Measurements from ENCODE around the gene ATF4.

The ATF4 gene

DNA sequence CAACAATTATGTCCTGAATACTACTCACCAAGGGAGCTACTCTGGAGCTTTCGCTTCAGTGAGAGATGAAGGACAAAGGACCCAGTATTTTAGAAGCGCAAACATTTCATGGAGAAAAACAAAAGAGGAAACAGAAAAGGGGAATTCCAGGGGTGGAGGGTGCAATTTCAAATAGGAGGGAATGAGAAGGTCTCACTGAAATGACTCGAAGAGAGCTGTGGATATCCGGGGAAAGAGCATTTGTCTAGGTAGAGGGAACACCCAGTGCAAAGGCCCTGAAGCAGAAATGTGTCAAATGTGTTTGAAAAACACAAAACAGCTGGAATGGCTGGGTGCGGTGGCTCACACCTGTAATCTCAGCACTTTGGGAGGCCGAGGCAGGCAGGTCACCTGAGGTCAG, 9.8 kb downstream of the ATF4 start:
- DNase-seq: no peak

DNA sequence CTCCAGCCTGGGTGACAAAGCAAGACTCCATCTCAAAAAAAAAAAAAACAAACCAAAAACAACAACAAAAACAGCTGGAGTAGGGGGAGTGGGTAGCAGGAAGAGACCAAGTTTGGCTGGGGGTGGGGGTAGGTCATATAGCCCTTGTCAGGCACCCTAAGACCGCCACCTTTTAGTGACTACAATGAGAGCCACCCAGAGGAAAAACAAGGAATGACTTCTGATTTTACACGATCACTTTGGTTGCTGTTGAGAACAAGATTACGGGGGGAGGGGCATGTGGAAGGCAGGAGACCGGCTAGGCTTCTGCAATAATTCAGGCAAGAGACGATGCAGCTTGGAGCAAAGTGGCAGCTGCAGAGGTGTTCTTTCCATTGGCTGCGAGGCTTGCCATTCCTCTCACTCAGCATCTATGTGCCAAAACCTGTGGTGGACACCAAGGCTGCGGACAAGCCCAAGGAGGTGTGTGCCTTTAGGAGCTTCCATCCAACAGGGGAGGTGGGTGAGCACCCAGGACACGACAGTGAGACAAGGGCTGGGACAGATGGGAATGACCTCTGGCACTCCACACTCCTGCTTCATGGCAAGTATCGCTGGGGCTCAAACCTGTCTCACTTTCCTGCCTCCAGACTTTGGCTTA, 10.4 kb downstream of the ATF4 start:
- DNase-seq: no peak

DNA sequence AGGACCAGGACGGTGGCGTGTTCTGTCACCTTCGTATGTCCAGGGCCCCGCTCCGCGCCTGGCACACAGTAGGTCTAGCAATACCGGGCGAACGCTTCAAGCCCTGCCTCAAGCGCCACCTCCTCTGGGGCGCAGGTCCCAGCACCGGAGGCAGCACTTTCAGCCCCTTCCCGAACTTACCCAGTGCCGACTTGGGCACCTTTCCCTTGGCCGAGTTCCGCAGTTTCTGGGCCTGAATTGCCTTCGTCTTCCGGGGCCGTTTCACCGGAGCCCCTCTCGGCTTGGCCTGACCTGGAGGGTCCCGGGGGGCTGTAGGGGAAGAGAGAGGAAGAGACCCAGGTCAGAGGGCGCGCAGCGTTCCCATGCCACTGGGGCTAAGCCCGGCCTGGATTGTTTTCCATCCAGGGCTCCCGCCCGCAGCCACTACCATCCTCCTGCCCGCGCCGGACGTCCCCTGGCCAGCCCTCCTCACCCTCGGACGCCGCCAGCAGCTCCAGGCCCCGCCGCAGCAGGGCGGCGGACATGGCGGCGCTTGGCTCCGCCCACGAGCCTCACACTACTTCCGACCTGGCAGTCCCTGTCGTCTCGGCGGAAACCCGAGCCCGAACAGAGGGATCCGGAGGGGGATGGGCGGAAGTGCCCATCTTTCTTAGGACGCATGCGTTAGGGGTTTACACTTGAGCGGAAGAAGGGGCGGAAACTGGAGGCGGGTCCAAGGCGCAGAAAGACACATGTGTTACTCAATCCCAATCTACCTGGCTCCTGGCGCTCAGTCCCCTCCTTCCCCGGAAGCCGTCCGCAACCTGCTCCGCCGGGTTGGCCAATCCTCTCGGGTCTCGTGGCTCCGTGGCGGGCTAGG, 12.1 kb downstream of the ATF4 start, which contains the start of gene RPS19BP1:
Gene RPS19BP1 (minus strand): TSS at position 534 of the 859 bp plus-strand sequence. CDS start 10 bp downstream, at position 524.
- DNase-seq: peak; percentile 100

DNA sequence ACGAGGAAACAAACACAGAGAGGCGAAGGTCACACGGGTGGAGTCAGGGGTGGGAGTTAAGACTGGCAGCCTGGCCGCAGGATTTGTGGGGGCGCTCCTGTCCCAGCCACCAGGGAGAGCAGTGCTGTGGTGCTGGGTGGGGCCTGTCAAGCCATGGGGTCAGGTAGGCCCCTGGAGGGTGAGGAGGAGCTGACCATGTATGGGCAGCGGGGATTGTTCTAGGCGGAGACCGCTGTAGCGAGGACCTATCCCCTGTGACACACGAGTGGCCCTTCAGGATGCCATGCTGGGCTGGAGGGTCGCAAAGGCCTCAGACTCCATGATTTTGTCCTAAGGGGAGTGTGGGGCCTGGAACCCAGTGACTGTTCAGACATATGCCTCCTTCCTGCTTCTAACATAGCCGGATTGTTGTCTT, 13.7 kb downstream of the ATF4 start:
- no peak for DNase-seq

DNA sequence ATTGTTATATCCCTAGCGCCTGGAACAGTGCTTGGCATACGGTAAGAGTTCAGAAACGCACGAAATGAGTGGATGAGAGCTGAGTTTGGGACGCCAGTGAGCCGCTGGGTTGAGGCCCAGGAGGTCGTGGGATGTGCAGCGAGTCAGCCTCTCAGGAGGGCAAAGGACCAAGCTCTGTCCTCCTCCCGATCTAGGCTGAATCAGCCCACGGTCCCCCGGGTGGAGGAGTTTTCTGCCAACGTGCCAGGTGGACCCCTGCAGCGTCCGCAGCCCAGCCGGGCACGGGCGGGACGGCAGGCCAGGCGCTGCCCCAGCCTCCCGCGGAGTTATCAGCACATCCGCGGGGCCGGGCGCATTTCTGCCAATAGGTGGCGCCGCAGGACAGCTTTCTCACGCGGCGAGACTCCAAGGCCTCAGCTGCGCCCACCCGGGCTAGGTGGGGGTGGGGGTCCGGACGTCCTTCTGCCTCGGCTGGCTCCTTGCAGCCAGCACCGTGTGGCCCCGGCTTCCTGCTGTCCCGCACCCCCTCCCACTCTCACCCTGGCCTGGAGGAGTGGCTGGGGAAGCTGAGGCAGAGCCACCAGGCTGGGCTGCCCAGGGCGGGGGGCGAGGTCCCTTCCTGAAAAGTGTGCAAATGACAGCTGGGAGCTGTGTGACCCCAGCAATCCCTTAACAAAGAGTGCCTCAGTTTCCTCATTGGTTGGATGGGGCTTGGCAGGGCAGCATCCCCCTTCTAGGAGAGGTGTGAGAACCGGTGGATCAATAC, 14.4 kb downstream of the ATF4 start:
- peak; percentile 96 for DNase-seq

DNA sequence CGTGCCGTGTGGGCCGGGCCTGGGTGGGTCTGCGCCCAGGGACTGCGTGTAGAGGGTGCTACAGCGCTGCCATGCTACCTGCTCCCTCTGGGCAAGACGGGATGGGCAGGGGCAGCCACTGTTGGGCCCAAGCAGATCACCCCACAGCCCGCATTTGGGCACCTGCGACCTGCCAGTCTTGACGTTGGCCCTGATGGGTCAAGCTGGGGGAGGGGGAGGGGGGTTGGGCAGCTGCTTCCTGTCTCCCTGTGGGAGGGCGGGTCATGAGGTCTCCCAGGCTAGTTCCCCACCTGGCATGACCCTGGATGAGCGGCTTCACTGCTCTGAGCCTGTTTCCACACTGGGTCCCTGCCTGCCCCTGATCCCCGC, 15.0 kb downstream of the ATF4 start:
- no peak for DNase-seq

DNA sequence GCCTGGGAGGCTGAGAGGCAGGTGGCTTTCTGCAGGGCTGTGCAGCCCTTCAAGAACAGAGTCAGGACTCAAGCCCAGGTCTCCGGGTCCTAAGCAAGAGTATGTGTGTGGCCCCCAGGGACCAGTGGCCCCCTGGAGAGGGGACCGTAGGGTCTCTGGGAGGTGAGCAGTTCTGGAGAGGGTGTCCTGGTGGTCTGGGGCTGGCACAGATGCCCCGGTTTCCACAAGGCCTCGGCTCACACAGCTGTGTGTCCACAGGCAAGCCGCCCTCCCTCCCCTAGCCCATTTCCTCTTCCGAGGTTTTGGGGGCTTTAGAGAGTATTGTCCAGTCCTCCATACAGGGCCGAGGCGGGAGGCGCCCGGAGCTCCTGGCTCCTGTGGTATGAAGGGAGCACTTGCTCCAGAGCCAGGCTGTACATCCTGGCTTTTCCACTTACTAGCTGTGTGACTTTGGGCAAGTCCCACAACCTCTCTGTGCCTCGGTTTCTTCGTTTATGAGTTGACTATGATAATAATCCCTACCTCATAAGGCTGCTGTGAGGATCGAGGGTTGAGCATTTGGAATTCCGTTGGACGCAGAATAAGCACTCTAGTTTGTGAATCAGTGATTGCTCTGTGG, 15.6 kb downstream of the ATF4 start:
- DNase-seq: no peak

DNA sequence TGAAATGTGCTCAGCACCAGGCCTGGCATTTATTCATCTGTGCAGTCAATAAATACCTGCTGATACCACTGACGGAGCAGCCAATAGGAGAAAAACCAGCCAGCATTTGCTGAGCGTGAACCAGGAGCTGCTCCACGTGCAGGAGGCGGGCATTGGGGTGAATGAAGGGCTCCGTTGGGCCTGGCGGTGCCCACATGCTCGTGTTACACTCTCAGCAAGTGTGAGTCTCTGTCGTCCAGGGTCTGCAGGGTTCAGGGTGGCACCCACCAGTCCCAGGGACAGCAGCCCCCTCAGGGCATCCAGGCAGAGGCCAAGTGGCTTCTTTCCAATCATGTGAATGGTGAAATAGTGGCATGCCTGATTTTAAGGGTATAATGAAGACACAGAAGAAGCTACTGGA, 16.3 kb downstream of the ATF4 start:
- no peak for DNase-seq

DNA sequence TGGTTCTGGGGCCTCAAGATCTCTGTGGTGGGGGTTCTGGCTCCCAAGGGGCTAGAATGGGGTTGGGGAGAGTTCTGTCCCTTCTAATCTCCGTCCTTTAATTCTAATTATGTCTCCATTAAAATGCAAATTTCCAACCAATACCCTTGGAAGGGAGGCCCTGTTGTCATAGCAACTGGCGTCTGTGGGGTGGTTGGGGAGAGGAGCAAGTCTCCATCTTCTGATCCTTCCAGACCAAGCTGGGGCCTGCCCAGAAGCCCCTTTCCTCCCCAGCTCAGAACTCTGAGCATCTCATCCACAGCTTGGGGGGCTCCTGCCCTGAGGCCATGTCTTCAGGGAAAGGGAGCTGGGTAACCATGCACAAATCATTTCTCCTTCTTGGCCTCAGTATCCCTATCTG, 17.6 kb downstream of the ATF4 start:
- no peak for DNase-seq

DNA sequence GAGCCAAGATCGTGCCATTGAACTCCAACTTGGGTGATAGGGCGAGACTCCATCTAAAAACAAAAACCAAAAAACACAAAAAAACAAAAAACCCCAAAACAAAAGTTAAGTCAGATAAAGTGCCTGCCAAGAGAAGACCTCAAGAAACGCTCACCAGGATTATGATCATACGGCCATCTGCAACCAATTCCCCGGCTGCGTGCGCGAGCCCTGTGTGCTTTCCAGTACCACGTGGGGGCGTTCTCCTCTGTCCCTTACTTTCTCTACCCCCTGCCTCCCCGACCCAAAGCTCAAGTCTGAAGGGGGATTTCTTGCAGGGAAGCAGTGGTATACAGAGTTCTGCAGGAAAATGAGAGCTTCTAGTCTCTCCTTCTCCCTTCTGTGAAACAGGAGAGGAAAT, 22.7 kb downstream of the ATF4 start:
- DNase-seq: peak; percentile 78

DNA sequence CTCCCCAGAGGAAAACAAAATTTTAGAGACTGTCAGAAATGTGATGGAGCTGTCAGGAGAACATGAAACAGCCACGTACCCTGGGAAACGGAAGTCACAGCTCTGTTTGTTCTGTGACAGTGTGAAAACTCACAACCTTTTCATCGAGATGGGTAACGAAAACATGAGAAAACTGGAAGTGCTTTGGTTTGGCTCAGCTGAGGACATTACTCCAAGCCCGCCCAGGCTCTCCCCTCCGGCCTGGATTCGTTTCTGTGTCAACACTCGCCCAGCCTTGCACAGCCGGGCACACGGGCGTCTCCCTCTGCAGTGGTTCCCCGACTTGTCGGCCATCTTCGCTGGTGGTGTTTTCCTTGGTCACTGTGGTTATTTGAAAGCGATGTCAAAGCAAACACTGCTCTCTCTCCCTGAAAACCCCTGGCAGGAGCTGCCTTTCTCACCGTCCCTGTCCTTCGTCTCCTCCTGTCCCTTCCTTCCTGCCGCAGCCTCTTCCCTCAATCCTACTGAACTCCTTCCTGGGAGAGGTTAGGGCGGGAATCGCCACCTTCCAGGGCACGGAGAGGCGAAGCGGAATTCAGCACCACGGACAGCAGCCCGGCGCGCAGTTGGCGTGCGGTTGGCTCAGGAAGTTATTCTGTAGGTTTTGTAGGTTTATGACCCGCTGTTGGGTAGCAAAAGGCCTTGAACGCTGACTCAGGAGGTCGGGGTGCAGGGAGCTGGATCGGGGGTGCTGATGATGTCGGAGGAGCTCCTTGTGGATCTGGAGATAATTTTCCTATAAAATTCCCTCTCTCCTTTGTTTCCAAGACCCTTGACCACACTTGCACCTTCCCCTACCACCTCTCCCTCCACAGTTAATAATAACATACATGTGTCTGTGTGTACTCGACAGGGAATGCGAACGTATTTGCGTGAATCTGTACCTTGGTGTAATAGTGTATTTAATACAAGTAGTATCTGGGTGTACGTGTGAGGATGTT, 25.3 kb downstream of the ATF4 start:
- DNase-seq: peak; percentile 86

DNA sequence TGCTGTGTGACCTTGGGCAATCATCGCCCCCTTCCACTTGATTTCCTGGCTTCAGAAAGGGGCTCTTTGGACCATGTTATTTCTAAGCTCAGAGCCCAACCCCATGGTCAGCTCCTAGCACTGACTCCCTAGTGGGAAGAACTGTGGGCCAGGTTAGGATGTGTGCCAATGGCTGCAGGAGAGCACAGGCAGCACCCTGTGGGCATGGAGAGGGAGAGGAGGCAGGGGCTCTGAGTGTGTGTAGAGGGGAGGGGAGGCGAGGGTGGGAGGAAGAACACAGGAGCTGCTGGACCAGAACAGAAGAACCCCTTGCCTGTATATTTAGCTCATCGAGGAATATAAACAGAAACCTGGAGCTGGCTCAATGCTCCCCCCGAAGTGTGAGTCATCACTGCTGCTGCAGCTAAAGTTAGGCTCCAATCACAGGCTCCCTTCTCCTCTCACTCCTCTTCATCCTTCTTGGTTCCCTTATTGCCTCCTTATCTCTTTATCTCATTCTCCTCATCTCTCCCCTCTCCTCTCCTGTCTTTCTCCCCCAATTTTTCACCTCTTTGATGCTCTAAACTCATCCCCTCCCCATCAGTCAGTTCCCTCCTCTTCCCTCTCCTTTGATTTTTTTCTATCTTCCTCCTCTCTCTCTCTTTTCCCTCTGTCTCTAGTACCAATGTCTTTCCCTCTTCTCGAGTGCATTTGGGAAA, 26.7 kb downstream of the ATF4 start:
- no peak for DNase-seq

DNA sequence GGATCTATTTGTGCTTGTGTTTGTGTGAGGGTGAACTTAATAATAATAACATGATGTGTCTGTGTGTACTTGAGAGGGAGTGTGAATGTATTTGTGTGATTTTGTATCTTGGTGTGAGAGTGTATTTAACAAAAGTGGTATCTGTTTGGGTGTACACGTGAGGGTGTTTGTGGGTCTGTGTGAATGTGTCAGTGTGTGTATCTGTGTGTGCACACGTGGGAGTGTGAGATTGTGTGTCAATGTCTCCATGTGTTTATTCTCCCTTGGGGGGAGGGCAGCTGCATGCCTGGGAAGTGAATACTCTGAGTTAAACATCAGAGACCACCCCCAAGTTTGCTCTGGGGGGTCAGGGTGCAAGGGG, 27.2 kb downstream of the ATF4 start:
- DNase-seq: no peak

DNA sequence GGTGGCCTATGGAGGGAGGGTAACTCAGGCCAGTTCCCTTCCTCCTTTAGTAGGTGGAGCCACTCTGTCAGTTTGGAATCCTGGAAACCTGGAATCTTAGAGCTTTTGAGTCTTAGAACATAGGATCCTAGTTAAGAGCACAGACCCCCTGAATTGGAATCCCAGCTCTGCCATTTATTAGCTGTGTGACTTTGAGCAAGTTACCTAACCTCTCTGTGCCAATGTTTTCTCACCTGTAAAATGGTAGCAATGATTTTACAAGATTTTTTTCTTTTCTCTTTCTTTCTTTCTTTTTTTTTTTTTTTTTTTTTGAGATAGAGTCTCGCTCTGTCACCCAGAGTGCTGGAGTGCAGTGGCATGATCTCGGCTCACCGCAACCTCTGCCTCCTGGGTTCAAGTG, 33.1 kb downstream of the ATF4 start:
- no peak for DNase-seq

DNA sequence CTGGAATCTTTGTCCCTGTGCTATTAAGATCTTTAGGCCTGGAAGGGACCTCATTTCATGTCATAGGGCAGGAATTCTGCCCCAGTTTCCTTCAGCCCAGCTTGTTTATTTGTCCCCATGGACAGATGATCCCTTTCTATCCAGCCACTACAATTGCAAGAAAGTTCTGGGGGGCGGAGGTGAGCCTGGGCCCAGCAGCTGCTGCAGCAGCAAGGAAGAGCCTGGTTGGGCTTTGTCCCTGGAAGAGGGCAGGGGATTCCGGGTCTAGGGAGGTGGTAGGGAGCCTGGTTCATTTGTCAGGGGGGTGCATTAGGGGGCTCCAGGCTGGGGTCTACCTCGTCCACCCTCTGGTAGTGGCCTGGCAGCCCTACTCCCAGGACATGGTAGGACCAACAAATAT, 33.8 kb downstream of the ATF4 start:
- DNase-seq: no peak

DNA sequence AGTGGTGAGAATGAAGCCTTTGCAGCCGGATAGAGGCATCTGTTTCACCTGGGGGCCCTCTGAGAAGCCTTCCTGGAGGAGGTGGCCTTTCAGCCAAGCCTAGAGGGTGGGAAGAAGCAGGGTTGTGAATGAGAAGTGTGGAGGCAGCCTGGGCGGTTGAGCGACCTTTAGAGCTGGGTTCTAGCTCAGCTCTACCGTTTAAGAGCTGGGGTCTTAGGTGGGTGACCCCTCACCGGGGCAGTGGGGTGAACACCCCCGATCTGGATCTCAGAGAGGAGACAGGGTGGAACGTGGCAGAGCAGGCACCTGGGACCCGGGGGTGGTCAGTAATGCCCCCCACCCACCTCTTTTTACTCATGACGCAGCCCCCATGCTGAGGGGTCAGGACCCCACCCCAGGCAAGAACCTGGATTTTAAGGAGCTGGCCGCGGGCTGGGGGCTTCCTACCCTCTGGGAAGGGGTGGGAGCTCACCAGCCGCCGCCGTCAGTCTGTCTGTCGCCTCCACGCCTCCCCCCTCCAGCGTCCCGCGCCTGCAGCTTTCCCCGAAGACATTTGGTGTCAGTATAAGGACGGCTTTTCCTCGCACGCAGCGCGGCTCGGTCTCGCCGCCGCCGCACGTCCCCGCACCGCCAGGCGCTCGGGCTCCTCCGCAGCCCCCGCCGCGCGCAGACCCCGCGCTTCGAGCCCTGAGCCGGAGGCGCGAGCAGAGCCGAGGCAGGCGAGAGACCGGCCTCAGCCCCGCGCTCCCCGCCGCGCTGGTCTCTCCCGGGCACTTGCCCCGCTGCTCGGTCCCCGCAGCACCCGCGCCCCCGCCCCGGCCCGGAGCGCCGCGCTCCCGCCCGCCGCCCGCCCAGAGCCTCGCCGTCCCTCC, 36.8 kb downstream of the ATF4 start:
- peak; percentile 52 for DNase-seq

DNA sequence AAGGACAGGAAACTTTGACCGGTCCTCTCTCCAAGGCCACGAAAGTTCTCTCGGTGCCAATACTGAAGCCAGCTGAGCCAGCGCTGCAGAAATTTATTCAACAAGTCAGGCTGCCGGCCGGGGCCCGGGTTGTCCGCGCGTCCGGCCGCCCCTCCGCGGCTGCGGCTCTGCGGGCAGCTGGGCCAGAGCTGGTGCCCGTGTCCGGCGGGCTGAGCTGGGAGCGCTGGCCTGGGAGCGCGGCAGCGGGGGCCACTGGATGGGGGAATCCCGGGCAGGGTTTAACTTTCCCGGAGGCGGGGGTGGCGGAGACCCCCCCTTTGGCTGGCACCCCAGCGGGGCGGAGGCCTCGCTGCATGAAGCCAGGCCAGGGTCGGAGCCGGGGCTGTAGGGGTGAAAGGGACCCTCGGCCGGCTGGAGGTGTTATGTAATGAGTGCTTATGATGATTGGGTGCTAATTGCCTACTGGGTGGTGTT, 37.9 kb downstream of the ATF4 start:
- peak; percentile 48 for DNase-seq

DNA sequence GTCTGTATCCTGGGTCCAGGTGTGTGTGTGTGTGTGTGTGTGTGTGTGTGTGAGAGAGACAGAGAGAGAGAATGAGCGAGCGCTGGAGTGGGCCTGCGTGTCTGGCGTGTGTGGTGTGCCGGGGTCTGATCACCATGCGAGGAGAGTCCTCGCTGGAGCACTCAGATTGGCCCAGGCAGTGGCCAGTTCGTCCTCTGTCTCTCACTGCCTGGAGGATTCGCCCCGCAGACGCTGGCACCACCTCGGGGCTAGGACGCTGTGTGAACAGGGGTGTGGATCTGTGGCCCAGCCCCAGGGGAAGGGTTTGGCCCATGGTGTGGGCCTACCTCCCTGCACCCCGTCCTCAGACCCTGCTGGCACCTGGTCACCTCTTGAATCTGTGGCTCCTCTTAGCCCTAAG, 38.6 kb downstream of the ATF4 start:
- no peak for DNase-seq

DNA sequence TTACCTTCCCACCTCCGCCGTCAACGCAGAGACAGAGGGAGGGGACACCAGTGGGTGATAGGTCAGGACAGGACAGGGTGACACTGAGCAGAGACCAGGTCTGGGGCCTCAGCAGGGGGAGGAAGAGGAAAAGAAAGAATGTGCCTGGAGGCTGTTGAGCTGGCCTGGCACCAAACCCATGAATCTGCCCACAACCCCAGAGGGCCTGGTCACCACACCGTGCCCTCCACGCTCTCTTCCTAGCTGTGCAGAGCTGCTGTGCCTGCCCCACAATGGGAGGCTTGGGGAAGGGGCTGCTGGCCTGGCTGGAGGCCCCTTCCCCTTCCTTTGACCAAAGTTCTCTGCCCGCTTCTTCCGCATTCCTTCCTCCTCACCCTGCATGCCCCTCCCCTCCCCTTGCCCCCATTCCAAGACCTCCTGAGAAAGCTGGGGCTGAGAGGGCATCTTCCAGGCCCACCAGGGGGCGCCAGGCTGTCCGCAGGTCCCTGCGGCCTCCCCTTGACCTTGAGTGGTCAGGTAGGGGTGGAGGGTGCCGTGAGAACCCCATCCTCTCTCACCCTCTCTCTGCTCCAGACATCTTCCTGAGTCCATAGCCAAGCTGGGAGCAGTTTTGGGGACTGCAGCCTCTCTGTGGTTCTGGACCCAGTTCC, 39.2 kb downstream of the ATF4 start:
- peak; percentile 64 for DNase-seq

DNA sequence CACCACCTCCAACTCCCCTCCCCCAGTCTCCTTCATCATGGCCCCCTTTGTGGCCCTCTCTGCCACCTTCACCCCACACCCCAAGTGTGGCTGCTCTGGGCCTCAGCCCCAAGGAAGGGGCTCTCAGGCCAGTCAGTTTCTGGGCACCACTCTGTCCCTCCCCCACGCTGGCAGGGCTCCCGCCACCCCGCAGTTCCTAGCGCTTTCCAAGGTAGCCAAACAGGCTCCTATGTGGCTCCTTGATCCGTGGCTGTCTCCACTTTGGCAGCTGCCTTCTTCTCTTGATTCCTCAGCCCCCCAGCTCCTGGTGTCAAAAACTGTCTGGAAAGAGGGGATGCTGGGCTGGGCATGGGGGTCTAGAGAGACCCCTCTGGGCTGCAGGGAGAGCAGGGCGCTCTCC, 39.8 kb downstream of the ATF4 start:
- no peak for DNase-seq
